SK-N-SH treated with all-trans-retinoic acid at 6 μM for 48 hours (cell line): ENCODE measurements around the gene SLC35B1.

Experiments used
- ATAC-seq: fragments of 200-7000 bp; cut with Tn5 transposase; 3 replicates; pipeline ENCODE4 v1.9.1; 2020; ENCODE audit warnings: mild to moderate bottlenecking, moderate library complexity
- ARNTL ChIP-seq: fragments of 450-650 bp; formaldehyde crosslinking; IDR thresholded peaks from 2 replicates; pipeline ENCODE4 v1.5.0; 2020; ENCODE audit warnings: low read depth, mild to moderate bottlenecking, moderate library complexity, borderline replicate concordance
- BACH2 ChIP-seq: fragments of 250-450 bp; sonication (Bioruptor Pico); IDR thresholded peaks from 2 replicates; pipeline ENCODE4 v1.9.0; 2021; ENCODE audit warnings: mild to moderate bottlenecking, borderline replicate concordance
- CSDC2 ChIP-seq: fragments of 250-450 bp; sonication (Bioruptor Pico); IDR thresholded peaks from 2 replicates; pipeline ENCODE4 v1.5.0; 2020; ENCODE audit warnings: mild to moderate bottlenecking, moderate library complexity
- ESRRG ChIP-seq: fragments of 250-450 bp; sonication (Bioruptor Pico); IDR thresholded peaks from 2 replicates; pipeline ENCODE4 v1.6.1; 2021; ENCODE audit warnings: mild to moderate bottlenecking
- ISL1 ChIP-seq: fragments of 250-450 bp; sonication (Bioruptor Pico); IDR thresholded peaks from 2 replicates; pipeline ENCODE4 v2.1.2; 2022; ENCODE audit warnings: mild to moderate bottlenecking, moderate library complexity
- OSR1 ChIP-seq: fragments of 250-450 bp; sonication (Bioruptor Pico); IDR thresholded peaks from 2 replicates; pipeline ENCODE4 v1.8.0; 2022; ENCODE audit warnings: moderate library complexity, mild to moderate bottlenecking, inconsistent platforms
- PPARA ChIP-seq: fragments of 250-450 bp; sonication (Bioruptor Pico); IDR thresholded peaks from 2 replicates; pipeline ENCODE4 v1.5.0; 2020; ENCODE audit warnings: mild to moderate bottlenecking, borderline replicate concordance
- RARB ChIP-seq: fragments of 250-450 bp; sonication (Bioruptor Pico); IDR thresholded peaks from 2 replicates; pipeline ENCODE4 v1.8.0; 2021; ENCODE audit warnings: mild to moderate bottlenecking, moderate library complexity
- SNAI2 ChIP-seq: fragments of 250-450 bp; sonication (Bioruptor Pico); IDR thresholded peaks from 2 replicates; pipeline ENCODE4 v1.5.0; 2020; ENCODE audit warnings: mild to moderate bottlenecking, moderate library complexity
- TCF4 ChIP-seq: fragments of 250-450 bp; sonication (Bioruptor Pico); IDR thresholded peaks from 2 replicates; pipeline ENCODE4 v1.8.0; 2021; ENCODE audit warnings: mild to moderate bottlenecking, moderate library complexity, borderline replicate concordance
- TOX ChIP-seq: fragments of 250-450 bp; sonication (Bioruptor Pico); IDR thresholded peaks from 2 replicates; pipeline ENCODE4 v1.8.0; 2021; ENCODE audit warnings: mild to moderate bottlenecking, moderate library complexity, borderline replicate concordance
- ZC3H10 ChIP-seq: fragments of 250-450 bp; sonication (Bioruptor Pico); IDR thresholded peaks from 2 replicates; pipeline ENCODE4 v1.5.1; 2021; ENCODE audit warnings: mild to moderate bottlenecking, moderate library complexity
- ZFP3 ChIP-seq: fragments of 250-450 bp; sonication (Bioruptor Pico); IDR thresholded peaks from 2 replicates; pipeline ENCODE4 v1.5.0; 2020; ENCODE audit warnings: mild to moderate bottlenecking, moderate library complexity
- ZNF565 ChIP-seq: fragments of 450-650 bp; formaldehyde crosslinking; conservative IDR thresholded peaks from 2 replicates; pipeline ENCODE4 v1.5.0; 2020; ENCODE audit warnings: low read depth, mild to moderate bottlenecking, moderate library complexity
- ZNF70 ChIP-seq: fragments of 450-650 bp; formaldehyde crosslinking; IDR thresholded peaks from 2 replicates; pipeline ENCODE4 v1.5.0; 2020; ENCODE audit warnings: mild to moderate bottlenecking, moderate library complexity
- ZNF8 ChIP-seq: fragments of 450-650 bp; formaldehyde crosslinking; IDR thresholded peaks from 2 replicates; pipeline ENCODE4 v1.5.0; 2020; ENCODE audit warnings: mild to moderate bottlenecking, moderate library complexity
- TF ChIP-seq, protein P1 (sequence below): fragments of 250-450 bp; sonication (Bioruptor Pico); IDR thresholded peaks from 2 replicates; pipeline ENCODE4 v1.5.0; 2020; ENCODE audit warnings: mild to moderate bottlenecking, moderate library complexity
- TF ChIP-seq, protein P2 (sequence below): fragments of 250-450 bp; sonication (Bioruptor Pico); IDR thresholded peaks from 2 replicates; pipeline ENCODE4 v1.8.0; 2020; ENCODE audit warnings: mild to moderate bottlenecking, moderate library complexity, borderline replicate concordance
- TF ChIP-seq, protein P3 (sequence below): fragments of 250-450 bp; sonication (Bioruptor Pico); IDR thresholded peaks from 2 replicates; pipeline ENCODE4 v1.5.1; 2021; ENCODE audit warnings: mild to moderate bottlenecking, moderate library complexity
- TF ChIP-seq, protein P4 (sequence below): fragments of 250-450 bp; sonication (Bioruptor Pico); IDR thresholded peaks from 2 replicates; pipeline ENCODE4 v1.5.1; 2020; ENCODE audit warnings: low read depth, mild to moderate bottlenecking, moderate library complexity
- TF ChIP-seq, protein P5 (sequence below): fragments of 250-450 bp; sonication (Bioruptor Pico); IDR thresholded peaks from 2 replicates; pipeline ENCODE4 v1.8.0; 2021; ENCODE audit warnings: low read depth, mild to moderate bottlenecking, moderate library complexity, borderline replicate concordance

SLC35B1 gene

DNA sequence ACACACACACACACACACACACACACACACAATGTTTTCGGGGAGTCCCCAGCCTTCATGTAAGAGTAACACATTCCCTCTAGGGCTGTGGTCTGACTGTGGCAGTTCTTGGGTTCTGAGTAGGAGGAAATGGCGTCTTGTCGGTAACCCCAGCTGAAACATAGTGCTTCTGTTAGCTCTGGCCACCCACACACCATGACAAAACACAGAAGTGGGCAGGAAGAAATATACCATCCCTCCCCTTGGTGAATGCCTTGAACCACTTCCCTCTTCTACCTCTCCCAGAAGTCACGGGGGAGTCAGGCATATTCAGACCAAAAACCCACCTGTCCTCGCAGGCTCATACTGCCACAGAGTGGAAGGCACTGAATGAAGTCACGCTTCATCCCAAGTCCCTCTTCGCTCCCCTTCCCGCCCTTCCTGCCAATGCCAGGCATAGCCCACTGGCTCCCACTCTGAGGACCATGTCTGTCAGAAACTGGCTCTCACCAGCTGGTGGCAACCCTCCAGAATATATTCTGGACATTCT, 11.5 kb downstream of the SLC35B1 start:
- no peak for TF ChIP-seq ISL1 (CRISPR knock-in tag)
- no peak for TF ChIP-seq ZNF70 (CRISPR knock-in tag)
- TF ChIP-seq BACH2 (CRISPR knock-in tag) = no peak
- no peak for TF ChIP-seq OSR1 (CRISPR knock-in tag)
- TF ChIP-seq ZC3H10 (CRISPR knock-in tag) = no peak
- TF ChIP-seq, protein P1, sequence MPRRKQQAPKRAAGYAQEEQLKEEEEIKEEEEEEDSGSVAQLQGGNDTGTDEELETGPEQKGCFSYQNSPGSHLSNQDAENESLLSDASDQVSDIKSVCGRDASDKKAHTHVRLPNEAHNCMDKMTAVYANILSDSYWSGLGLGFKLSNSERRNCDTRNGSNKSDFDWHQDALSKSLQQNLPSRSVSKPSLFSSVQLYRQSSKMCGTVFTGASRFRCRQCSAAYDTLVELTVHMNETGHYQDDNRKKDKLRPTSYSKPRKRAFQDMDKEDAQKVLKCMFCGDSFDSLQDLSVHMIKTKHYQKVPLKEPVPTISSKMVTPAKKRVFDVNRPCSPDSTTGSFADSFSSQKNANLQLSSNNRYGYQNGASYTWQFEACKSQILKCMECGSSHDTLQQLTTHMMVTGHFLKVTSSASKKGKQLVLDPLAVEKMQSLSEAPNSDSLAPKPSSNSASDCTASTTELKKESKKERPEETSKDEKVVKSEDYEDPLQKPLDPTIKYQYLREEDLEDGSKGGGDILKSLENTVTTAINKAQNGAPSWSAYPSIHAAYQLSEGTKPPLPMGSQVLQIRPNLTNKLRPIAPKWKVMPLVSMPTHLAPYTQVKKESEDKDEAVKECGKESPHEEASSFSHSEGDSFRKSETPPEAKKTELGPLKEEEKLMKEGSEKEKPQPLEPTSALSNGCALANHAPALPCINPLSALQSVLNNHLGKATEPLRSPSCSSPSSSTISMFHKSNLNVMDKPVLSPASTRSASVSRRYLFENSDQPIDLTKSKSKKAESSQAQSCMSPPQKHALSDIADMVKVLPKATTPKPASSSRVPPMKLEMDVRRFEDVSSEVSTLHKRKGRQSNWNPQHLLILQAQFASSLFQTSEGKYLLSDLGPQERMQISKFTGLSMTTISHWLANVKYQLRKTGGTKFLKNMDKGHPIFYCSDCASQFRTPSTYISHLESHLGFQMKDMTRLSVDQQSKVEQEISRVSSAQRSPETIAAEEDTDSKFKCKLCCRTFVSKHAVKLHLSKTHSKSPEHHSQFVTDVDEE = no peak
- TF ChIP-seq, protein P2, sequence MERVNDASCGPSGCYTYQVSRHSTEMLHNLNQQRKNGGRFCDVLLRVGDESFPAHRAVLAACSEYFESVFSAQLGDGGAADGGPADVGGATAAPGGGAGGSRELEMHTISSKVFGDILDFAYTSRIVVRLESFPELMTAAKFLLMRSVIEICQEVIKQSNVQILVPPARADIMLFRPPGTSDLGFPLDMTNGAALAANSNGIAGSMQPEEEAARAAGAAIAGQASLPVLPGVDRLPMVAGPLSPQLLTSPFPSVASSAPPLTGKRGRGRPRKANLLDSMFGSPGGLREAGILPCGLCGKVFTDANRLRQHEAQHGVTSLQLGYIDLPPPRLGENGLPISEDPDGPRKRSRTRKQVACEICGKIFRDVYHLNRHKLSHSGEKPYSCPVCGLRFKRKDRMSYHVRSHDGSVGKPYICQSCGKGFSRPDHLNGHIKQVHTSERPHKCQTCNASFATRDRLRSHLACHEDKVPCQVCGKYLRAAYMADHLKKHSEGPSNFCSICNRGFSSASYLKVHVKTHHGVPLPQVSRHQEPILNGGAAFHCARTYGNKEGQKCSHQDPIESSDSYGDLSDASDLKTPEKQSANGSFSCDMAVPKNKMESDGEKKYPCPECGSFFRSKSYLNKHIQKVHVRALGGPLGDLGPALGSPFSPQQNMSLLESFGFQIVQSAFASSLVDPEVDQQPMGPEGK = no peak
- TF ChIP-seq, protein P3, sequence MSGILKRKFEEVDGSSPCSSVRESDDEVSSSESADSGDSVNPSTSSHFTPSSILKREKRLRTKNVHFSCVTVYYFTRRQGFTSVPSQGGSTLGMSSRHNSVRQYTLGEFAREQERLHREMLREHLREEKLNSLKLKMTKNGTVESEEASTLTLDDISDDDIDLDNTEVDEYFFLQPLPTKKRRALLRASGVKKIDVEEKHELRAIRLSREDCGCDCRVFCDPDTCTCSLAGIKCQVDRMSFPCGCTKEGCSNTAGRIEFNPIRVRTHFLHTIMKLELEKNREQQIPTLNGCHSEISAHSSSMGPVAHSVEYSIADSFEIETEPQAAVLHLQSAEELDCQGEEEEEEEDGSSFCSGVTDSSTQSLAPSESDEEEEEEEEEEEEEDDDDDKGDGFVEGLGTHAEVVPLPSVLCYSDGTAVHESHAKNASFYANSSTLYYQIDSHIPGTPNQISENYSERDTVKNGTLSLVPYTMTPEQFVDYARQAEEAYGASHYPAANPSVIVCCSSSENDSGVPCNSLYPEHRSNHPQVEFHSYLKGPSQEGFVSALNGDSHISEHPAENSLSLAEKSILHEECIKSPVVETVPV (CRISPR knock-in tag) = no peak
- no peak for TF ChIP-seq ESRRG (CRISPR knock-in tag)
- TF ChIP-seq ZFP3 (CRISPR knock-in tag) = no peak
- no peak for TF ChIP-seq ZNF8
- TF ChIP-seq SNAI2 (CRISPR knock-in tag) = no peak
- TF ChIP-seq TCF4 (CRISPR knock-in tag) = no peak
- no peak for TF ChIP-seq ZNF565 (CRISPR knock-in tag)
- TF ChIP-seq, all 23 proteins: peak for 0
- ATAC-seq = no peak

DNA sequence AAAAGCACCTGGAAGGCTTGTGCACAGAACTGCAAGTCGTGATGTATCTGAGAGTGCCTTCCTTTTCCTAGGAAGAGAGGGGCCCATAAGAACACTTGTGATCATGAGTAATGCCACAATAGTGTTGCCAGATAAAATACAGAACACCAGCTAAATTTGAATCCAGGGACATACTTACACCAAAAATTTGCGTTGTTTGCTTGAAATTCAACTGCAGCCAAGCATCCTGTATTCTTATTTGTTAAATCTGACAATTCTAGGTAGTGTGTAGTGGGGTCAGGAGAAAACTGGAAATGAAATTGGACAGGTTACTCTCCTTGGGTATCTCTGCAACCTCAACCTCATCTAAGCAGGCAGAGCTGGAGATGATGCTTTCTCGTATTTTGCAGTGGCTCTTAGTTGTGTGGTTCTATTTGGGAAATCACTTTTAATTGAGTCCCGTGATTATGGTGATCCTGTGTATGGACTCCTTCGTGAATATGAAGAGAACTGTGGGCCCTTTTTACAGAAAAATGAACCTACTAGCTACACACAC, 12.0 kb downstream of the SLC35B1 start:
- no peak for ATAC-seq
- TF ChIP-seq ZNF70 (CRISPR knock-in tag) = no peak

DNA sequence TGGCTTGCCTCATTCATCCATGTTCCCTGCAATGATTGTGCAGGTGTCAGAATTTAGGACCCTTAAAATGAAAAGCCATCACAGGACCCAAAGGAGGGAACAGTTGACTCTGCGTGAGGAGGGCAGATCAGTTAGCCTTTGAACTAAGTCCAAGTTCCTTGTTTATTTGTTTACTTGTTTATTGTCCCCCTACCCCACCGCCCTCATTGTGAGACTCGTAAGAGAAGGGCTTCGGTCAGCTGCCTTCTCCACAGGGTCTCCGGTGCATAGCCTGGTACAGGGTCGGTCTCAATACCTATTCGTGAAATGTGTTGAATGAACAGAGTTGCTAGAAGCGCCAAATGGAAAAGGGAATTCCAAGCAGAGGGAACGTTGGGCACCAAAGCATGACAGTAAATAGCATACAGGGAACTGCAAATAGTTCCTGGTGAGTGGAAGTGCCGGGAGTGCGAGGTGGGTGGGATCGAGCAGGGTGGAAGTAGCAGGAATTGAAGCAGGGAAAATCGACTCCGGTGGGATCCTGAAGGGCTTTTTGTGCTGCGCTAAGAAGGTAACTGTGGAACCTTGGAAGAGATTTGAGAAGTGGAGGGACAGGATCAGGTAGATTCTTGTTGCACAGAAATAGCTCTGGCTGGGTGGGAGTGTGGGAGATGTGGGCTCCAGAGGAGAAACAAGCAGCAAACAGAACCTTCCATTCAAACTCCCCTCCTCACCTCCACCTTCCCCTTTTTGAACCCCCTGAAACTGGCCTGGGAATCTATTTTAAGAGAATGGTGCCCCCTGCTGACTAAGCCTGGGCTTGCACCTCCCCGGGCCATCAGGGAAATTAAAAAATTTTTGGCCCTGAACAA, 12.7 kb downstream of the SLC35B1 start:
- peak; percentile 60 for ATAC-seq
- no peak for TF ChIP-seq ARNTL (CRISPR knock-in tag)
- TF ChIP-seq, protein P1 = no peak
- TF ChIP-seq TOX = no peak
- TF ChIP-seq, protein P2 = no peak
- TF ChIP-seq TCF4 (CRISPR knock-in tag) = no peak
- no peak for TF ChIP-seq RARB (CRISPR knock-in tag)
- no peak for TF ChIP-seq BACH2 (CRISPR knock-in tag)
- TF ChIP-seq, protein P4, sequence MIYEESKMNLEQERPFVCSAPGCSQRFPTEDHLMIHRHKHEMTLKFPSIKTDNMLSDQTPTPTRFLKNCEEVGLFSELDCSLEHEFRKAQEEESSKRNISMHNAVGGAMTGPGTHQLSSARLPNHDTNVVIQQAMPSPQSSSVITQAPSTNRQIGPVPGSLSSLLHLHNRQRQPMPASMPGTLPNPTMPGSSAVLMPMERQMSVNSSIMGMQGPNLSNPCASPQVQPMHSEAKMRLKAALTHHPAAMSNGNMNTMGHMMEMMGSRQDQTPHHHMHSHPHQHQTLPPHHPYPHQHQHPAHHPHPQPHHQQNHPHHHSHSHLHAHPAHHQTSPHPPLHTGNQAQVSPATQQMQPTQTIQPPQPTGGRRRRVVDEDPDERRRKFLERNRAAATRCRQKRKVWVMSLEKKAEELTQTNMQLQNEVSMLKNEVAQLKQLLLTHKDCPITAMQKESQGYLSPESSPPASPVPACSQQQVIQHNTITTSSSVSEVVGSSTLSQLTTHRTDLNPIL = no peak
- no peak for TF ChIP-seq PPARA (CRISPR knock-in tag)
- TF ChIP-seq ESRRG (CRISPR knock-in tag) = no peak
- no peak for TF ChIP-seq CSDC2
- TF ChIP-seq OSR1 (CRISPR knock-in tag) = no peak
- TF ChIP-seq, protein P5, sequence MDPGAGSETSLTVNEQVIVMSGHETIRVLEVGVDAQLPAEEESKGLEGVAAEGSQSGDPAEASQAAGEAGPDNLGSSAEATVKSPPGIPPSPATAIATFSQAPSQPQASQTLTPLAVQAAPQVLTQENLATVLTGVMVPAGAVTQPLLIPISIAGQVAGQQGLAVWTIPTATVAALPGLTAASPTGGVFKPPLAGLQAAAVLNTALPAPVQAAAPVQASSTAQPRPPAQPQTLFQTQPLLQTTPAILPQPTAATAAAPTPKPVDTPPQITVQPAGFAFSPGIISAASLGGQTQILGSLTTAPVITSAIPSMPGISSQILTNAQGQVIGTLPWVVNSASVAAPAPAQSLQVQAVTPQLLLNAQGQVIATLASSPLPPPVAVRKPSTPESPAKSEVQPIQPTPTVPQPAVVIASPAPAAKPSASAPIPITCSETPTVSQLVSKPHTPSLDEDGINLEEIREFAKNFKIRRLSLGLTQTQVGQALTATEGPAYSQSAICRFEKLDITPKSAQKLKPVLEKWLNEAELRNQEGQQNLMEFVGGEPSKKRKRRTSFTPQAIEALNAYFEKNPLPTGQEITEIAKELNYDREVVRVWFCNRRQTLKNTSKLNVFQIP (CRISPR knock-in tag) = no peak
- TF ChIP-seq, all 23 proteins: peak for 0
